Kidney epithelial cell (primary cell): ENCODE data around the gene TBCD. TPM values are rescaled to one million over a fixed set of nuclear protein-coding genes. Genes with fewer than 3 reads are reported as not detected.

Experiments
- DNase-seq: peaks from one replicate; pipeline ENCODE4 v3.0.0-alpha.2; 2010; ENCODE audit warnings: low read depth
- H3K27me3 ChIP-seq: 2 replicates; pipeline ENCODE4 v1.6.0; 2011; ENCODE audit warnings: low read length; ENCODE audit not compliant: control insufficient read depth, insufficient read depth
- H3K36me3 ChIP-seq: 2 replicates; pipeline ENCODE4 v1.5.1; 2011; ENCODE audit warnings: low read length; ENCODE audit not compliant: control insufficient read depth, insufficient read depth
- H3K4me3 ChIP-seq: 2 replicates; pipeline ENCODE4 v1.5.1; 2011; ENCODE audit warnings: low read depth, mild to moderate bottlenecking, control low read depth, low read length
- CTCF ChIP-seq: IDR thresholded peaks from 2 replicates; pipeline ENCODE4 v1.5.1; 2011; ENCODE audit warnings: mild to moderate bottlenecking, moderate library complexity, low read length, control low read depth, inconsistent platforms; ENCODE audit not compliant: insufficient read depth, poor library complexity, severe bottlenecking
- total RNA-seq: library from RNA; depleted of rRNA; stranded (reverse); fragments of >200 nt; gene quantifications from 2 replicates; pipeline ENCODE4 v1.2.3, GENCODE V29; 2015

Gene TBCD
- total RNA-seq, 1 donor from 2014 or later = 69.6 TPM

- peaks cover 2% of the 10 kb centered on the region for H3K36me3 ChIP-seq
- no peak for DNase-seq
- TF ChIP-seq CTCF = no peak
- no peaks in the 10 kb centered on the region for H3K27me3 ChIP-seq
- peak overlapping the region; percentile 24 for H3K4me3 ChIP-seq
Measured at GRCh38 chr17:82754297-82755208, 2.7 kb downstream of the TBCD start.

- Histone ChIP-seq H3K4me3 (no peak overlapping the region), H3K36me3 (peaks cover 2% of the 10 kb centered on the region), H3K27me3 (no peaks in the 10 kb centered on the region)
- TF ChIP-seq CTCF = no peak
- DNase-seq = no peak
Measured at GRCh38 chr17:82756166-82756565, 4.3 kb downstream of the TBCD start.

- no peak for DNase-seq
- Histone ChIP-seq H3K4me3 (no peak overlapping the region), H3K27me3 (no peaks in the 10 kb centered on the region), H3K36me3 (peaks cover 1% of the 10 kb centered on the region)
- TF ChIP-seq CTCF = no peak
Measured at GRCh38 chr17:82765371-82765770, 13.5 kb downstream of the TBCD start.

GRCh38 chr17:82767041-82767754, 15.3 kb downstream of the TBCD start:
- TF ChIP-seq CTCF = peak; percentile 71
- DNase-seq = no peak
- Histone ChIP-seq H3K4me3 (no peak overlapping the region), H3K36me3 (peaks cover 1% of the 10 kb centered on the region), H3K27me3 (no peaks in the 10 kb centered on the region)

- Histone ChIP-seq H3K4me3 (no peak overlapping the region), H3K36me3 (peaks cover 1% of the 10 kb centered on the region), H3K27me3 (no peaks in the 10 kb centered on the region)
- no peak for DNase-seq
- no peak for TF ChIP-seq CTCF
Measured at GRCh38 chr17:82769041-82769440, 17.2 kb downstream of the TBCD start.
